NB4 (cell line): ENCODE data around the gene CYLD.

Experiments
- DNase-seq: peaks from one replicate; pipeline ENCODE4 v3.0.0; 2010; ENCODE audit warnings: low read depth
- H3K4me3 ChIP-seq: one replicate; pipeline ENCODE4 v1.5.1; 2011; ENCODE audit warnings: mild to moderate bottlenecking, low read depth, low read length, moderate library complexity
- CTCF ChIP-seq: IDR thresholded peaks from one replicate; pipeline ENCODE4 v1.5.1; 2012; ENCODE audit warnings: low read depth, low read length
- MAX ChIP-seq: IDR thresholded peaks from 2 replicates; pipeline ENCODE4 v1.6.1; 2011; ENCODE audit warnings: low read depth, low read length
- MYC ChIP-seq: IDR thresholded peaks from 2 replicates; pipeline ENCODE4 v1.6.1; 2011; ENCODE audit warnings: low read depth, low read length
- POLR2A ChIP-seq: IDR thresholded peaks from 2 replicates; pipeline ENCODE4 v1.6.1; 2011; ENCODE audit warnings: mild to moderate bottlenecking; ENCODE audit not compliant: insufficient read length; ENCODE audit errors: extremely low read depth

Gene CYLD

DNA sequence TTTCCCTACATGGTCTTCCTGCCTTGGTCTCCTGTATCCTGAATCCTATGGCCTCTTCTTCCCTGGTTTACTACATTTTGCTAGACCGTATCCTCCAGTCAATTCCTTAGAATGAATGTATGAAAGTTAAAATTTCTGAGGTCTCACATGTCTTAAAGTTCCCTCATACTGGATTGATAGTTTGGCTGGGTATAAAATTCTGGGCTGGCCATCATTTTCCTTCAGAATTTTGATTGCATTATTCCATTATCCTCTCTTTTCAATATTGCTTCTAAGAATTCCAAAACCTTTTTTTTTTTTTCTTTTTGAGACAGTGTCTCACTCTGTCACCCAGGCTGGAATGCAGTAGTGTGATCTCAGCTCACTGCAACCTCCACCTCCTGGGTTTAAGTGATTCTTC lies 37.6 kb upstream of the CYLD start:
- H3K4me3 ChIP-seq: no peak overlapping the region
- TF ChIP-seq MYC: no peak
- no peak for TF ChIP-seq POLR2A
- no peak for TF ChIP-seq CTCF
- TF ChIP-seq MAX: no peak
- no peak for DNase-seq

DNA sequence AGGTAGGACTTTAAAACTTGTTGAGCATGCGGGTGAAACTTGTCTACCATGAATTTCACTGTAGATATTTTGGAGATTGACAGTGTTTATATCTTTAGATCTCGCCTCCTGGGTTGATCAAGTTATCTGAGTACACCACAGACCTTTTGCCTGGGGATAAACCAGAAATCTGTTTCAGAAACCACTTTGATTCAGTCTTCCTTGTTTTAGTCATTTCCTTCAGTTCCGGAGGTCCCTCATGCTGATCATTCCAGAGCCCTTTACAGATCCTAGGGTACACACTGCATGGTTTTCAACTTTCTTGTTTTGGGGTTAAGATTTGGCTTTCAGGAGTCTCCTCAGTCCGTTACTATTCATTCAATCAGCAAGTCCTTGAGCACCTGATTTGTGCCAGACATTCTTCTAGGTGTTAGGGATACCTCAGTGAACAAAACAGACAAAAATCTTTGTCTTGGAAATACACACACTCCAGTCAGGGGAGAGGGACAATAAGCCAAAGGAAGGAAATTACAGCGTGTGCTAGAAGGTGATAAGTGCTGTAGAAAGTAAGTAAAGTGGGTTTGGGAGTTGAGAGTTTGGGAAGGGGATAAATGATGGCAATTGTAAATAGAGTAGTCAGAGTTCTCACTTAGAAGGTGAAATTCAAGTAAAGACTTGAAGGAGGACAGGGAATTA lies 36.3 kb upstream of the CYLD start:
- DNase-seq: no peak
- no peak for TF ChIP-seq MYC
- no peak for TF ChIP-seq MAX
- no peak for TF ChIP-seq POLR2A
- TF ChIP-seq CTCF: no peak
- H3K4me3 ChIP-seq: no peak overlapping the region

- TF ChIP-seq MYC: no peak
- no peak for TF ChIP-seq POLR2A
- TF ChIP-seq MAX: no peak
- no peak for TF ChIP-seq CTCF
- DNase-seq: no peak
- no peak overlapping the region for H3K4me3 ChIP-seq
Measured at GRCh38 chr16:50706250-50706649, 35.6 kb upstream of the CYLD start.

DNA sequence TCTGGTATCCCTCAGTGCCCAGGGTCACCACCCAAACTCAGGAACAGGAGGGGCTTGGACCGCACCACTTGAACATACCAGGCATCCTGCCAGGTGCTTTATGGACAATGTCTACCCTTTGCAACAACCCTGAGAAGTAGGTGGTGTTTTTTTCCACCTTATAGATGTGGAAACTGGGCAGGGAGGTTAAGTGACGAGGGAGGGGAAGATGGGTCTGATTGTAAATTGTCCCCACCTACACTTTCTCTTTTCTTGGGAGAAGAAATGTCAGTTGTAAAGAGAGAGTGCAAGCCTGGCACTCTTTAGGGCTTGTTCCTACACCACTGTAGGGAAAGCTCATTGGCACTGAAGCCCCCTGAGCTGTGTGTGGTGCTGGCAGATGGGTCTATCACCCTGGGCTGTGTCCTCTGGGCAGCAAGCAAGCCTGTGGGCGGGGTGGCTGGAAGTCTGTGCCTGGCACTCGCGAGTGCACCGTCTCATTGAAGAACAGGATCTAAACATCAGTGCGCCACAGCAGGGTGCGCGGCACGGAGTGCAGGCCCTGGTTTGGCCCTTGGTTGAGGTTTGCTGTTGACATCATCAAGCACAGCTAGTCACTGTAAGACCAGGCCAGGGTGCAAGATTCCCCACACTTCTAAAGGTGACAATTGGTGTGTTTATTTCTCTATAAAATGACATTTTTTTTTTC lies 33.4 kb upstream of the CYLD start:
- TF ChIP-seq MAX: no peak
- TF ChIP-seq MYC: no peak
- H3K4me3 ChIP-seq: no peak overlapping the region
- DNase-seq: no peak

DNA sequence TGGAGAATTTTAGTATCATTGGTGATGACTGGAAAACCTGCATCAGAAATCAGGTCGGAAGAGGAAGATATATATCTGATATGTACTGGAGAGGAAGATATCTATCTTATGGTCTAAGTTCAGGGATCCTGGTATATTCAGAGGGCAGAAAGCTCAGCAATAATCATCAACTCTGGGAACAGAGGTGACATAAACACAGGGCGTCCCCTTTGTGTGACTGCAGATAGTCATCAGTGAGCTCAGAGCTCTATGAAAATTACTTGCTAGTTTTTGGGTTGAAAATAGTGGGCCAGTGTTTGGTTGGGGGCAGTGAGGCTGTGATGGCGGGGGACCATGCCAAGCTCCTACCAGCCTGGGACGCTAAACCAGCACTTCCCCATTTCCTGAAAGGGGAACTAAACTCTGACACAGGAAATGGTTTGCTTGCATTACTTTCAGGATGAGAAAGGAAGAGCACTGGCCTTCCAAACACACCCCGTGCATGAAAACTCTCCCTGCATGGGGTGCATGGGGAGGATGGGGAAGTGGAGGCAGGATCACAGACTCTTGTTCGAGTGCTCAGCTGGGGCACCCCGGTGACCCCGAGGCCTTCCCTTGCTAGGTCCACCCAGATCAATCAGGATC lies 32.7 kb upstream of the CYLD start:
- H3K4me3 ChIP-seq: no peak overlapping the region
- no peak for TF ChIP-seq CTCF
- peak; percentile 51; the same call in 1 of the 2 replicates for TF ChIP-seq MYC
- TF ChIP-seq MAX: peak; percentile 50
- peak; percentile 91 for DNase-seq

GRCh38 chr16:50709980-50710379 lies 31.9 kb upstream of the CYLD start:
- no peak for DNase-seq
- H3K4me3 ChIP-seq: no peak overlapping the region
- TF ChIP-seq MYC: no peak
- TF ChIP-seq MAX: no peak
- TF ChIP-seq CTCF: no peak
- no peak for TF ChIP-seq POLR2A
